ENCODE data around the gene CEACAM4.
"Not testable (repeated sequence)": the region's sequence is repeated elsewhere in the genome, so short reads cannot be mapped to it uniquely, and the experiment has no call there.

Gene CEACAM4

GRCh38 chr19:41586064-41586463 lies 40.8 kb downstream of the CEACAM4 start:
- peaks cover 13% of the 10 kb centered on the region; the same call in 1 of the 2 replicates for H3K9me3 ChIP-seq (ENCODE audit: insufficient read depth, low read length)
- H3K79me2 ChIP-seq (ENCODE audit: insufficient read depth, low read length), result no peaks in the 10 kb centered on the region
- no peak overlapping the region for H2AFZ ChIP-seq (ENCODE audit: low read depth, low read length, severe bottlenecking)
- no peaks in the 10 kb centered on the region for H4K20me1 ChIP-seq (ENCODE audit: low read depth, low read length)
- H3K4me3 ChIP-seq (ENCODE audit: insufficient read depth, low read length, poor library complexity, severe bottlenecking), result no peak overlapping the region
- H3K9ac ChIP-seq (ENCODE audit: low read length), result no peak overlapping the region
- H3K27me3 ChIP-seq (ENCODE audit: low read length), result no peaks in the 10 kb centered on the region
- no peaks in the 10 kb centered on the region for H3F3A ChIP-seq (ENCODE audit: insufficient read depth)
- H3K27ac ChIP-seq (ENCODE audit: low read depth, low read length), result no peak overlapping the region
- no peaks in the 10 kb centered on the region for H3K36me3 ChIP-seq (ENCODE audit: low read length)
- no peaks in the 10 kb centered on the region for H3K9me2 ChIP-seq (replicated peaks; ENCODE audit: insufficient read depth, low read length)
- TF ChIP-seq CTCF (IDR thresholded peaks at IDR 0.05; ENCODE audit: insufficient read depth, low read length, poor library complexity, severe bottlenecking) (no peak), EZH2phosphoT487 (conservative IDR thresholded peaks at IDR 0.05; ENCODE audit: low read length) (no peak)
- H3K4me2 ChIP-seq (ENCODE audit: low read depth, low read length, poor library complexity, severe bottlenecking), result no peak overlapping the region

- Histone ChIP-seq H3K36me3 (ENCODE audit: low read length) (no peaks in the 10 kb centered on the region), H3K27me3 (ENCODE audit: low read length) (no peaks in the 10 kb centered on the region), H3K9me3 (ENCODE audit: insufficient read depth, low read length) (peaks cover 18% of the 10 kb centered on the region; the same call in 1 of the 2 replicates), H3K27ac (ENCODE audit: low read depth, low read length) (no peak overlapping the region), H4K20me1 (ENCODE audit: low read depth, low read length) (no peaks in the 10 kb centered on the region), H3K79me2 (ENCODE audit: insufficient read depth, low read length) (no peaks in the 10 kb centered on the region), H3F3A (ENCODE audit: insufficient read depth) (no peaks in the 10 kb centered on the region), H3K4me3 (ENCODE audit: insufficient read depth, low read length, poor library complexity, severe bottlenecking) (no peak overlapping the region), H3K9me2 (replicated peaks; ENCODE audit: insufficient read depth, low read length) (no peaks in the 10 kb centered on the region), H2AFZ (ENCODE audit: low read depth, low read length, severe bottlenecking) (no peak overlapping the region), H3K9ac (ENCODE audit: low read length) (no peak overlapping the region), H3K4me2 (ENCODE audit: low read depth, low read length, poor library complexity, severe bottlenecking) (no peak overlapping the region)
- TF ChIP-seq EZH2phosphoT487 (conservative IDR thresholded peaks at IDR 0.05; ENCODE audit: low read length) (no peak), CTCF (IDR thresholded peaks at IDR 0.05; ENCODE audit: insufficient read depth, low read length, poor library complexity, severe bottlenecking) (no peak)
Observed at GRCh38 chr19:41584931-41585330, 41.9 kb downstream of the CEACAM4 start.

GRCh38 chr19:41584260-41584810 lies 42.5 kb downstream of the CEACAM4 start:
- Histone ChIP-seq H3K9ac (ENCODE audit: low read length) (no peak overlapping the region), H3K9me3 (ENCODE audit: insufficient read depth, low read length) (peaks cover 18% of the 10 kb centered on the region; the same call in 1 of the 2 replicates), H3F3A (ENCODE audit: insufficient read depth) (no peaks in the 10 kb centered on the region), H3K36me3 (ENCODE audit: low read length) (no peaks in the 10 kb centered on the region), H3K27ac (ENCODE audit: low read depth, low read length) (no peak overlapping the region), H3K27me3 (ENCODE audit: low read length) (no peaks in the 10 kb centered on the region), H3K4me2 (ENCODE audit: low read depth, low read length, poor library complexity, severe bottlenecking) (no peak overlapping the region), H3K79me2 (ENCODE audit: insufficient read depth, low read length) (no peaks in the 10 kb centered on the region), H4K20me1 (ENCODE audit: low read depth, low read length) (no peaks in the 10 kb centered on the region), H3K4me3 (ENCODE audit: insufficient read depth, low read length, poor library complexity, severe bottlenecking) (no peak overlapping the region), H3K9me2 (replicated peaks; ENCODE audit: insufficient read depth, low read length) (no peaks in the 10 kb centered on the region), H2AFZ (ENCODE audit: low read depth, low read length, severe bottlenecking) (no peak overlapping the region)
- TF ChIP-seq EZH2phosphoT487 (conservative IDR thresholded peaks at IDR 0.05; ENCODE audit: low read length), result no peak
- no peak for TF ChIP-seq CTCF (IDR thresholded peaks at IDR 0.05; ENCODE audit: insufficient read depth, low read length, poor library complexity, severe bottlenecking)

GRCh38 chr19:41582577-41583182 lies 44.2 kb downstream of the CEACAM4 start:
- peaks cover 18% of the 10 kb centered on the region; the same call in 1 of the 2 replicates for H3K9me3 ChIP-seq (ENCODE audit: insufficient read depth, low read length)
- not testable (repeated sequence) for H3K9ac ChIP-seq (ENCODE audit: low read length); H3F3A ChIP-seq (ENCODE audit: insufficient read depth); H3K4me2 ChIP-seq (ENCODE audit: low read depth, low read length, poor library complexity, severe bottlenecking); H3K27me3 ChIP-seq (ENCODE audit: low read length); H3K4me3 ChIP-seq (ENCODE audit: insufficient read depth, low read length, poor library complexity, severe bottlenecking); H4K20me1 ChIP-seq (ENCODE audit: low read depth, low read length); H3K36me3 ChIP-seq (ENCODE audit: low read length); H3K79me2 ChIP-seq (ENCODE audit: insufficient read depth, low read length); H3K9me2 ChIP-seq (replicated peaks; ENCODE audit: insufficient read depth, low read length); H3K27ac ChIP-seq (ENCODE audit: low read depth, low read length); H2AFZ ChIP-seq (ENCODE audit: low read depth, low read length, severe bottlenecking)

GRCh38 chr19:41581068-41581467 lies 45.8 kb downstream of the CEACAM4 start:
- H3K27me3 ChIP-seq (ENCODE audit: low read length); H3K9ac ChIP-seq (ENCODE audit: low read length); H2AFZ ChIP-seq (ENCODE audit: low read depth, low read length, severe bottlenecking); H3K27ac ChIP-seq (ENCODE audit: low read depth, low read length); H3K36me3 ChIP-seq (ENCODE audit: low read length); H3K9me2 ChIP-seq (replicated peaks; ENCODE audit: insufficient read depth, low read length); H4K20me1 ChIP-seq (ENCODE audit: low read depth, low read length); H3K4me3 ChIP-seq (ENCODE audit: insufficient read depth, low read length, poor library complexity, severe bottlenecking); H3K4me2 ChIP-seq (ENCODE audit: low read depth, low read length, poor library complexity, severe bottlenecking); H3K79me2 ChIP-seq (ENCODE audit: insufficient read depth, low read length); H3F3A ChIP-seq (ENCODE audit: insufficient read depth): not testable (repeated sequence)
- peaks cover 18% of the 10 kb centered on the region; the same call in 1 of the 2 replicates for H3K9me3 ChIP-seq (ENCODE audit: insufficient read depth, low read length)
